WI38 (cell line): ENCODE results near the gene FICD.

Experiments used
- H3K4me3 ChIP-seq: 2 replicates; pipeline ENCODE4 v1.5.1; 2011; ENCODE audit warnings: low read depth, mild to moderate bottlenecking, control low read depth, low read length
- TF ChIP-seq, protein P1 (sequence below): IDR thresholded peaks from 2 replicates; pipeline ENCODE4 v1.5.1; 2012; ENCODE audit warnings: low read depth, mild to moderate bottlenecking, control low read depth, low read length

The FICD gene

DNA sequence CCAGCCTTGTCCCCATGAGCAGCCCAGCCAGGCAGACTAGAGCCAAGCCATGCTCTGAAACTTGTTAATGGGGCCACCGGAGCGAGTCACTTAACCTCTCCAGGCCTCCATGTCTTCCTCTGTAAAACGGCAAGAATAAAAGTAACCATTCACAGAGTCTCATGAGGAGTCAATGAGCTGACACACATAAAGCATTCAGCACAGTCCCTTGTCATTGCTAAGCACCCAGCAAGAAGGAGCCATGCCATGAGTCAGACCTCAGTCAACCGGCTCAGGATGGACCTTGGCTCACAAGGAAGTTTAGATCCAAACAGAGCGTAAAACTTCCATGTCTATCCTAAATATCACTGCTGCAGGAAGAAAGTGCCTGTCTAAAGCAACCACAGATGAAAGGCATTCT is 10.6 kb downstream of the FICD start:
- TF ChIP-seq, protein P1, sequence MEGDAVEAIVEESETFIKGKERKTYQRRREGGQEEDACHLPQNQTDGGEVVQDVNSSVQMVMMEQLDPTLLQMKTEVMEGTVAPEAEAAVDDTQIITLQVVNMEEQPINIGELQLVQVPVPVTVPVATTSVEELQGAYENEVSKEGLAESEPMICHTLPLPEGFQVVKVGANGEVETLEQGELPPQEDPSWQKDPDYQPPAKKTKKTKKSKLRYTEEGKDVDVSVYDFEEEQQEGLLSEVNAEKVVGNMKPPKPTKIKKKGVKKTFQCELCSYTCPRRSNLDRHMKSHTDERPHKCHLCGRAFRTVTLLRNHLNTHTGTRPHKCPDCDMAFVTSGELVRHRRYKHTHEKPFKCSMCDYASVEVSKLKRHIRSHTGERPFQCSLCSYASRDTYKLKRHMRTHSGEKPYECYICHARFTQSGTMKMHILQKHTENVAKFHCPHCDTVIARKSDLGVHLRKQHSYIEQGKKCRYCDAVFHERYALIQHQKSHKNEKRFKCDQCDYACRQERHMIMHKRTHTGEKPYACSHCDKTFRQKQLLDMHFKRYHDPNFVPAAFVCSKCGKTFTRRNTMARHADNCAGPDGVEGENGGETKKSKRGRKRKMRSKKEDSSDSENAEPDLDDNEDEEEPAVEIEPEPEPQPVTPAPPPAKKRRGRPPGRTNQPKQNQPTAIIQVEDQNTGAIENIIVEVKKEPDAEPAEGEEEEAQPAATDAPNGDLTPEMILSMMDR = no peak

DNA sequence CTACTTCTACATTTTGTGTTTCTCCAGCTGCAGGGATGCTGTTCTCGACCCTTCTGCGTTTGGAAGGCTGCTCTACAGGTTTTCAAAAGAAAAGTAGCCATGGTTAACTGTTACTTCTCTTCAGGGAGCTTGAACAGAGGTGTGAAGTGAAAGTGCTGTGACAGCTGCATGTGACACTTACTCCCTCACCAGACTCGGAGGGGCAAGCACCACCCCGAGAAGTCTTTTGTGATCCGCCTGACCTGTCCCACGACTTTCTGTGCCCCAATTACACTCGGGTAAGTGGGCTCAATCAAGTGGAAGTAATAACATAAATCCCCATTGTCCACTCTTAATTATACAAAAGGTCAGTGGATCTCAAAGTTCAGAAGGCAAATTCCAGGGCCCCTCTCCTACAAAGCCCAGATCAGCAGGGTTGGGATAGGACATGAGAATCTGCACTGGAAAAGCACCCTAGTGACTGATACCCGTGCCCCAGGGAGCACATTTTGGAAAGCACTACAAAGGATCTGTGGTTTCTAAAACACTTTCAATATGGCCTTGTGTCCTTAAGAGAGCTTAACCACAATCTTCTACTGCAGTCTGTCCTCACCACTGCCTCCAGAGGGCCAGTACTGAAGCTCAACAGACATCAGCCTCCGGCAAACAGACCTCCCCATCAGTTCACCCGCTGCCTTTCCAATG is 11.5 kb downstream of the FICD start:
- no peak overlapping the region for H3K4me3 ChIP-seq
- TF ChIP-seq, protein P1 = no peak

More for the DNA sequence above, 10.6 kb downstream of the FICD start:
- no peak overlapping the region for H3K4me3 ChIP-seq

DNA sequence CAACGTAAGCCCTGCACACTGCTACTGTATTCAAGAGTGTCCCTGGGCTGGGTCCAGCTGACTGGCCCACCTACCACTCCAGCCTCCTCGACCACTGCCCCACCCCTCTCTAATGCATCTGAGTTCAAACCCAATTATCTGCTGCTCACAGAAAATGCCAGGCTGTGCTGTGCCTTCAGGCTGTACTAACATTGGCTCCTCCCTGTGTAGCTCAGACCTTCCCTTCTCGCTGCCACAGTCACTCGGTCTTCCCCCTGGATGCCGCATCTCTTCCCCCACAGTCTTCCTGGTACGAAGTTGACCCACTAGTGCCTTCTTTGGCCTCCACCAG is 12.1 kb downstream of the FICD start:
- TF ChIP-seq, protein P1 = no peak
- no peak overlapping the region for H3K4me3 ChIP-seq

DNA sequence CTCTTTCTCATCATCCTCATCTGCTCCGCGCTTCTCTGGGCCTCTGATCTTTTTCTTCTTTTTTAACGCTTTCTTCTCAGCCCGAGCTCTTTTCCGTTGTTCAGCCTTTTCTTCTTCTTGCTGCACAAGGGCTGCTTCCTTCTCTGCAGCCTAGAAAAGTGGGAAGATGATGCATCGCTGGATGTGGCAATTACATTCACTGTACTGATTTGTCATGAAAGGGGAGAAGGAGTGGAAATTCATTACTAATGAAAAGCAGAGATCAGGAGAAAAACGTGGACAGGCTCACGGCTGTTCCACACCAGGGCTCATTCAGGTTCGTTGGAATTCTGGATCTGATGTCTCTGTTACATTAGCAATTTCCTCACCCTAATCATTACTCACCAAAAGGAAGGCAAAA is 15.1 kb downstream of the FICD start:
- H3K4me3 ChIP-seq = no peak overlapping the region
- TF ChIP-seq, protein P1 = no peak

DNA sequence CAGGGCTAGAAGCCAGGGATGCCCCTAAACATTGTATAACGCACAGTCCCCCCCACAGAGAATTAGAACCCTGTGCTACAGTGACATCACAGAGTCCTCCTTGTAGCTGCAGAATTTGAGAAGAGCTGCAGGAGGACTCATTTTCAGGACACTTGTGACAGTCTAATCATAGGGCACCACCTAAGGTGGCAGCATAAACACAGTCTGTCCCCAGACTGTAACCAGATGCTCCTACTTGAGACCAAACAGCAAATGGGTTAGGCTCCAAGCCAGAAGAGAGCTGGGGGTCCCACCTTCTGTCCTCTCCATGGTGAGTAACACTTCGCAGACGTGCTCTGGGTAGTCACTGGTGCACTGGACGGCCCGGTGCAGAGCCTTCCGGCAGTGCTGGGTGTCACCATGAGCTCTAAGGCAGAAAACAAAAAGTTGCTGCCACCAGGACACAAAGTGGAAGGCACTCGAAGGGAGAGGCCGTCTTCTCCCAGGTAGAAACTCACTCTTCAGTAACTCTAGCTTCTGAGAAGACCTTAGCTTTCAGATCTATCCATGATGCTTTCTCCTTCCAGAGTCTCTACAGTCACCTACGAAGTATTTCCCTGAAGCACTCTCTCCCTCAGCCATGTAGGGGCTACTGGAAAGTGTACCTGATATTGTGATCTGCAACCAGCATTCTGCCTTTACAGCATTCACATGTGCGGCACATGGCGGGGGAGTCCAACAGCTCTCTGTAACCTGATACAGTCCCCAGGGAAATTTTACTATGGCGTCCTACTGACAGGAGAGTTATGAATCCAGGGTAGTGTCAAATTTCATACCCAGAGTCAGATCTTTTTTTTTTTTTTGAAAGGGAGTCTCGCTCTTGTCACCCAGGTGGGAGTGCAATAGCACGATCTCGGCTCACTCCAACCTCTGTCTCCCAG is 17.1 kb downstream of the FICD start:
- TF ChIP-seq, protein P1 = no peak
- no peak overlapping the region for H3K4me3 ChIP-seq

DNA sequence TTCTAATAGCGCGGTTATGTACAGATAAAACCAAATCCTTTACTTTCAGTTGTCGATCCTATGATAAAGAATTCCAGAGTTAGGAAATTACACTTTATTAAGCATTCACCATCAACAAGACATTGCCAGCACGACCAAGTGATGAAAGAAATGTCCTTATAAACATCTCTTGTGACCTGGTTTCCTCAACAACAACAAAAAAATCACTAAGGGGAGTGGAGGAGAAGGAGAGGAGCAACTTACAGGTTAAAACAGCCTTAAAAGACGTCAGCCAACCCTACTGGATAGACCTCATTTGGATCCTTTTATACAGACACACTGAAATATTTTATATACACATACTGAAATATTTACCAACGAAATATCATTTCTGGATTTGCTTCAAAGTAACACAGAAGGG is 23.1 kb downstream of the FICD start:
- TF ChIP-seq, protein P1 = no peak
- H3K4me3 ChIP-seq = no peak overlapping the region

DNA sequence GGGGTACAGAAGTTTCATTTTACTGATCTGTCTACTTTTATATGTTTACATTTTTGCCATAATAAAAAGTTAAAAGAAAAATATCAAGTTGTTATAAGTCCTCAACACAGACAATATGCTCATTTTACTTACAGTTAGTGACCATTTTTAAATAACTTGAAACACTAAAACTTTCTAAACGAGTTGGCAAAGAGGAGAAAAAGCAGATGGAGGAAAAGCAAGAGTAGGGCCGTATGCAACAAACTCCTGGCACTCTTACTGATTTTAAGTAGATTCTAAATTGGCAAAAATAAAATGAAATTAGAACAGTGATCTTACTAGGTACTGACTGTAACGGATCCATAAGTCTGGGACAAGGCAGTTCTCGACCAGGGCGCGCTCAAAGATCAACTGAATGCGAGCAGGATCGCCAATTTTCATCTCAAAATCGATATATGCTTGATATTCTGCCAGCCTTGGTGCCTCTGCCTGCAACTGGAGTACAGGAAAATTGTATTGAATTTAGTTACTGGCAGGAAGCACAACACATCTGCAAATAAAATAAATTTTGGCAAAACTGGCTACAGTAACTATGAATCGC is 23.6 kb downstream of the FICD start:
- H3K4me3 ChIP-seq = no peak overlapping the region
- TF ChIP-seq, protein P1 = no peak
